Superior temporal gyrus (tissue), 1 donor: ENCODE data around the gene ANKH.
A peak's percentile ranks its signal among the peaks of the same experiment; 100 is the strongest.
"Not testable (repeated sequence)": the region's sequence is repeated elsewhere in the genome, so short reads cannot be mapped to it uniquely, and the experiment has no call there.

ENCODE experiments used
- DNase-seq: peaks from one replicate; pipeline ENCODE4 v3.0.0-alpha.2; 2016; ENCODE audit errors: extremely low spot score

ANKH gene

GRCh38 chr5:14871214-14872069 is at the start of gene ANKH:
ANKH (minus strand) TSS chr5:14871778; CDS start chr5:14871447, 331 bp downstream.
- DNase-seq: peak; percentile 75

DNA sequence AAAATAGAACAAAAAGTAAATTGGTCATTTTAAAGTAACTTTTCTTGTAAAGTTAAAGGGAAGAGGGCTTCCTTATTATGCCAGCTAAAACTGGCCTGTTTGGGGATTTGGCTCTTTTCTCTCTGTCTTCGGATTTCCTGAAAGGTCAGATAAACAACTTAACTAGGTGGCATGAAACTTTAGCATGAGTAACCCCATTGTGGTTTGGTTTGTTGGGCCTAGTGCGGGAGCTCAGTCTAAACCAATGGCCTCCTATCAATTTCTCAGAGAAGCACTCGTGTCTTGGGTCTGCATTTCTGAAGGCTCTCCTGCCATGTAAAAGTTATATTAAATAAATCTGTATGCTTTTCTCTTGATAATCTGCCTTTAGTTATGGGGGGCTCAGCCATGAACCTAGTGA is 48.5 kb upstream of the ANKH start:
- no peak for DNase-seq

- DNase-seq: not testable (repeated sequence)
Observed at GRCh38 chr5:14919106-14919505, 47.5 kb upstream of the ANKH start.

DNA sequence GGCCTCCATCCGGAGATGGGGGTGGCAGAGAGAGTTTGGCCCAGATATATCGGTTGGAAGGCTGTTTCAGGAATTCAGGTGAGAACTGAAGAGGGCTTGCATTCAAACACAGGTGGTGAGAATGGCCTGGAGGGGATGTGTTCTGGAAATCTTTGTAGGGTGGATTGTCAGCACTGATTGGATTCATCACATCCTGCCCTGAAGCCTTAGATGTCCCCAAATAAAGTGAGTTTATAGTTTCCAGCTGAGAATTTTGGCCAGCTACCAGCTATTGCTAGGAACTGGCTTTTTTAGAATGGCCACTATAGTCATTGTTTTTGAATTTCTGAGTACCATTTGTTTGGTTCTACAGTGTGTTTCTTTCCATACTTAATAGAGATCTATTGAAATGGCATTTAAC is 46.1 kb upstream of the ANKH start:
- no peak for DNase-seq

DNA sequence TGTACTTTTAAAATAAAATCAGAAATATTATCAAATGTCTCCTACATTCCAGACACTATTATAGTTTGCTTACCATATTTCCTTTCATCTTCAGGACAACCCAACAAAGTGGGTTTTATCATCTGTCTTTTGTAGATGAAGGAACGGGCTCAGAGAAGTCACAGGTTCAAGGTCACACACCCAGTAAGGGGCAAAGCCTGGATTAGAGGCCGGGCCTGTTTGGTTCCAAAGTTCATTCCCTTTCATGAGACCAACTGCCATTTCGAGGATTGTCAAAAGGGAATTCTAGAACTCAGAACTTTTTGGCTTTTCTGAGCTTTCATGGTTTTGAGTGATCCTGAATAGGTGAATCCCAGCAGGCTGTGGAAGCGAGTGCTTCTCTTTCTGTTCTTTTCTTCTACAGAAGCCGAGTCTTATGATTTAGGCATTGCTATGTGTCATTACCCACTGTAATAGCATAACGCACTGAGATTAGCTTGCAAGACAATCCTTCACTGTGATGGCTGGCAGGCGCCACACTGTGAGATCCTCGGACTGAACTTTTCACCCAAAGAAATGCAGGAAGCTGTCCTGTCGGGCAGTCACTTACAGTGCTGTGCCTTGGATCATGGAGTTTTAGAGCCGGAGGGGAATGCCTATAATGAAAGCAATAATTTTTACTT is 43.8 kb upstream of the ANKH start:
- DNase-seq: no peak

DNA sequence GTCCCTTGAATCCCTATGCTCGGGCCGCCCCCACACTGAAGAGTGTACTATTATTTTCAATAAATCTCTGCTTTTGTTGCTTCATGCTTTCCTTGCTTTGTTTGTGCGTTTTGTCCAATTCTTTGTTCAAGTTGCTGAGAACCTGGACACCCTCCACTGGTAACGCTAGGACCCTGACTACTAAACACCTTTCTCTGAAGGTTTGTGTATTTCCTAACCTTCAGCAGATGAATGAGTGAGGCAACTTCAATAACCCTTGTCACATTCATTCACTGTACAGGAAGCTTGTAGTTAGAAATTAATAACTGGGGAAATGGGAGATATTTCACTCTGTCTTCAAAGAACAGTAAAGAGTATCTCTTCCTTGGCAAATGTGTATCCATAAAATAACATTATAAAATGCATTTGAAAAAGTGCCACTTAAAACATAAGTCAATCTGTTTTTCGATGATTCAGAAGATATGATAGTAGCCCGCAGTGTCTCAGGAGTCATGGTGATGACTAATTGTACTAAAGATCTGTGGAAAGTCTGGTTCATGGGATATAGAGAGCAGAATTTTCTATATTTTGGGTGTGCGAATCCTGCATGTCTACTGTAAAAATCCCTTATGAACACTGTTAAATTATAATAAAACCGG is 43.2 kb upstream of the ANKH start:
- DNase-seq: no peak

GRCh38 chr5:14914193-14914592 is 42.6 kb upstream of the ANKH start:
- DNase-seq: no peak

- DNase-seq: no peak
Observed at GRCh38 chr5:14913096-14913495, 41.5 kb upstream of the ANKH start.

- DNase-seq: no peak
Observed at GRCh38 chr5:14912206-14912605, 40.6 kb upstream of the ANKH start.

DNA sequence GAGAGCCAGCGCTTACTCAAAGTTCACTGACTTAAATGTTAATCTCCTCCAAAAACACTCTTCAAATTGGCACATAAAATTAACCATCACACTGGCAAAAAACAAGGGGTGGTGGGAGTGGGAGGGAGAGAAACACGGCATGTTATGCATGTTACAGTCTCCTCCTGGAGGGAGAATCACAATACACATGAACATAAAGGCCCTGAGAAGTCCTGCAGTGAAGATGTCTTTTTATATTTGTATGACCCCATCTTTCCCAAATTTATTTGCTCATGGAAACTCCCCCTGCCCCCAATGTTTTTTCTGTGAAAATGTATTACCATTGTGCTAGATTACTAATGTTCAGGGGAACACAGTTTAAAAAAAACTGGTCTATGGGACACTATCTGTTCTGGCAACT is 37.8 kb upstream of the ANKH start:
- DNase-seq: no peak

DNA sequence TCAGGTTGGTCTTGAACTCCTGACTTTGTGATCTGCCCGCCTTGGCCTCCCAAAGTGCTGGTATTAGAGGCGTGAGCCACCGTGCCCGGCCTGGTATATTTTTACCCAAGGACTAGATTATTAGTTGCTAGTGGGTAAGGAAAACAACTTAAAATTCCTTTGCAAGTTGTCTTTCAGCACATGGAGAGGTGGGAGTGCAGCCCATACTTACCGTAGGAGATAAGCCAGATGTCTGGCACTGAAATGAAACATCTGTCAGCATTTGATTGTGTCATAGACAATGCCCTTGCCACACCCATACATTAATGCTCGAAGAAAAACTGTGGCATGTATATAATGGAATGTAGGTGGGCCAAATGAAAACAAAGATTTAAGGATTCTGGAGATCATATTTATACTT is 36.6 kb upstream of the ANKH start:
- no peak for DNase-seq

- DNase-seq: no peak
Observed at GRCh38 chr5:14906628-14907027, 35.0 kb upstream of the ANKH start.

GRCh38 chr5:14902826-14903560 is 31.4 kb upstream of the ANKH start:
- no peak for DNase-seq

DNA sequence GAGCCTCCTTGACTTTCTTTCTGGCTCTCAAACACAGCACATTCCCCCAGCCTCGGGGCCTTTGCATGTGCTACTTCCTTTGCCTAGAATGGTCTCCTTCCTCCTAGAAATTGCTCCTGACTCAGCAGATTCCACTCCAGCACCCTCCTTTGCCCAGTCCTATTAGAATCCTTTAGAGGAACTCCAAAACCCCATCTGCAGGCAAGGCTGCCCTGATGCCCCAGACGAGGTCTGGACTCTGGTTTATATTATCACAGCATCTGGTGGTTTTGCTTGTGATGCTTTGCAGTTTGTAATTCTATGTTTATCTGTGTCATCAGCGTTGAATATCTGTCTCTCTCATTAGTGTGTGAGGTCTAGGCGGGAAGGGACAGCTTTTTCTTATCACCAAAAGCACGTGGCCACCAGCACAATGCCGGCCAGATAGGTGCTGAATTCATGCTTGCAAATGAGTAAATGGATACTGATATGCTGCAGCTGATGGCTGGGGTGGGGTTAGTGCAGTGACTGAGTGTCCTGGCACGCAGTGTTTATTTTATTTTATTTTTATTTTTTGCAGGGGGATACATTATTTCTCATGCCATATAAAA is 30.0 kb upstream of the ANKH start:
- DNase-seq: no peak

DNA sequence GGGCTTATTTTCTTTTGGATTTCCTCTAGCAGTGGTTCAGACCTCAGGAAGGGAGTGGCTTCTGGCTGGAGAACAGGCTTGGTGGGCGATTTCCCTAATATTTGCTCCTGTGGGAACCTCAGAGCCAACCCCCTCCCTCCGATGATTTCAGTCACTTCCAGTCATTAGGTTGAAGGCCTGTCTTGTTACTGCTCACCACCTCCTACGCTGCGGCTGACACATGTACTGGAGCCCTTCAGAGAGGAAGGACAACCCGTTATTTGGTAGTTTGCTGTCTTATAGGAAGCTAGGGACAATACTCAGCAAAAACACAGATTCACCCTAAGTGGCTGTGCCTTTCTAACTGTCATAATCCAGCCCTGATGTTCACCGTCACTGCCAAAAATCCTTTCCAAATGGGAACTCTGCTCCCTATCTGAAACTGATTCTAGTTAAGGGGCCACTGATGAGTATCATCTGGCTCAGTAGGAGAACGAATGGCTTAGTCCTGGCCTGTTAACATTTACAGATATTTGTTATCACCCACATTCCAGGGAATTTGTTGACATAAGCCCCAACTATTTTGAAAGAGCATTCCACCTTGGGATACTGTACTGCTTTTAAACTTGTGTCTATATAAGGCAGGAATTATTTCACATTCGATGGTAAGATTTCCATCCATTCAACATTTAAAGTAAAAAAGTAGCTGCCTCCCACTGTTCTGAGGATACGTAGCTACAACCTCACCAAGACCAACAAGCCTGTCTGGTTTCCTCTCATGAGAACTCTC is 29.3 kb upstream of the ANKH start:
- DNase-seq: no peak

GRCh38 chr5:14896131-14896530 is 24.6 kb upstream of the ANKH start:
- DNase-seq: no peak

- no peak for DNase-seq
Observed at GRCh38 chr5:14895301-14895700, 23.7 kb upstream of the ANKH start.

- DNase-seq: no peak
Observed at GRCh38 chr5:14894748-14895147, 23.2 kb upstream of the ANKH start.

DNA sequence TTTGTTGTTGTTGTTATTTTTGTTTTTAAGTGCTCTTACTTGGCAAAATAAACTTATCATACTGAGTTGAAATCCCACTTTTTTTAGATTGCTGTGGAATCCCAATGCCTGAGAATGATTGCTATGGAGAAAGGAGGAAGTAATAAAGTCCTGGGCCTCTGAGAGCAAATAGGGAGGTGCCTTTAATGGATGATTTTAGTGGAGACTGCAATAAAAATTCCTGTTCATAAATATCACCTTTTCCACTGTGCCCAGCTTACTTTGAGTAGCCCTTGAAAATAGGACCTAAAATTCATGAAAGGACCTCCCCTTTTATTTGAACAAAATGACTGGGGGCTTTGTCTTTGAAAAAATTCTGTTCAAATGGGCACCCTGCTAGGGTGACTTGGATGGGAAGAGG is 21.8 kb upstream of the ANKH start:
- DNase-seq: no peak

DNA sequence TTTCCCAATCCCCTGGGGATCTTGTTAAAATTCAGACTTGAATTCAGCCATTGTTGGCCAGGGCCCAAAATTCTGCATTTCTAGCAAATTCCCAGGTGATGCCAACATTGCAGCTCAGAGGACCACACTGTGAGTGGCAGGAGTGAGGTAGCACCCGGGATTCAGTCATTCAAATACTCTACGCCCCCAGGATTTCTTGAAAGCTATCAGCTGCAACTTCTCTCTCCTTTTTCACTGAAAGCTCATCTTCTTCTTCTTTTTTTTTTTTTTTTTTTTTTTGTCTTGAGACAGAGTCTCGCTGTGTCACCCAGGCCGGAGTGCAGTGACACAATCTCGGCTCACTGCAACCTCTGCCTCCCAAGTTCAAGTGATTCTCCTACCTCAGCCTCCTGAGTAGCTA is 19.3 kb upstream of the ANKH start:
- DNase-seq: no peak

DNA sequence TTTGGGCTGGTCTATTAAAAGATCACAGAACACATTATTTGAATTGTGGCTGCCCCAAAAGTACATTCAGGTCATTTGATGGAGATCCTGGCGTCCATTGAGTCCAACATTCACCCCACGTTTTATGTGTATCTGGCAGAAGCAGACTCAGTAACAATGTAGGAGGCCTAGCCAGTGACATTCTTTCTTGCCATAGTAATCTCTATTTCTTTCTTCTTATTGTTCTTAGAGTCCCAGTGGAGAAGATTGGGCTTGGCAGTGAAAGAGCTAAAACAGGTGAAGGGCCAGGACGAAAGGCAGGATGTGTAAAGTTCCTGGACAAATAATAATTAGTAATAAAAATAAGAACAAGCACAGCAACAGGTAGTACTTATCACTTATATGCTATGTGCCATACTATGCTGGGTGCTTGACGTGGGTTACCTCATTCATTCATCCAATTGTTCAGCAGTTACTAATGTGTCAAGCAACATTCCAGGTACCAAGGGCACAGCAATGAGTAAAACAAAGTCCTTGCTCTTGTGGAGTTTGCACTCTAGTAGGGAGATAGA is 12.6 kb upstream of the ANKH start:
- no peak for DNase-seq
